Fibroblast of villous mesenchyme (primary cell): ENCODE data around the gene VSNL1. TPM values are rescaled to one million over a fixed set of nuclear protein-coding genes. Genes with fewer than 3 reads are reported as not detected.

Experiments used
- DNase-seq: peaks from one replicate; pipeline ENCODE4 v3.0.0-alpha.2; 2010; ENCODE audit warnings: low read depth
- H3K4me3 ChIP-seq: 2 replicates; pipeline ENCODE4 v1.5.1; 2011; ENCODE audit warnings: low read depth, mild to moderate bottlenecking, low read length
- total RNA-seq: library from RNA; depleted of rRNA; stranded (reverse); fragments of >200 nt; gene quantifications from 2 replicates; pipeline ENCODE4 v1.2.3, GENCODE V29; 2012
- TF ChIP-seq, protein P1 (sequence below): IDR thresholded peaks from 2 replicates; pipeline ENCODE4 v1.5.1; 2012; ENCODE audit warnings: low read depth, mild to moderate bottlenecking, low read length; ENCODE audit not compliant: insufficient read depth

Gene VSNL1
- total RNA-seq, 1 donor = 0.86 TPM

DNA sequence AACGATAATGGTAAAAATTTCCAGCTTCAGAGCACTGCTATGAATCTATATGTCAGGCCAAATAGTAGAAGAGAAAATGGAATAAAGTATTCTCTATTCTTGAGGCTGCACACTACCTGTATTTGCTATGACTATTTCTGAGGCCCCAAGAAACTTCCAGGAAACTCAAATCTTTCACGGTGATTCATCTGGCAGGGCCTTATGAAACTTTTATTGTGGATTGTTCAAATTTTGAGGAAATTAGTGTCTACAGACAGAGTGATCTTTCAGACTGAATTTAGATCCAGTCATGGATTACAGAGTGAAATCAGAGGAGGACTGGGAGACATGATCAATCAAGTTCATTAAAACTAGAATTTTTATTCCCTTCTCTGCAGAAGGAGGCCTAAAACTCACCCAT is 4.1 kb upstream of the VSNL1 start:
- TF ChIP-seq, protein P1, sequence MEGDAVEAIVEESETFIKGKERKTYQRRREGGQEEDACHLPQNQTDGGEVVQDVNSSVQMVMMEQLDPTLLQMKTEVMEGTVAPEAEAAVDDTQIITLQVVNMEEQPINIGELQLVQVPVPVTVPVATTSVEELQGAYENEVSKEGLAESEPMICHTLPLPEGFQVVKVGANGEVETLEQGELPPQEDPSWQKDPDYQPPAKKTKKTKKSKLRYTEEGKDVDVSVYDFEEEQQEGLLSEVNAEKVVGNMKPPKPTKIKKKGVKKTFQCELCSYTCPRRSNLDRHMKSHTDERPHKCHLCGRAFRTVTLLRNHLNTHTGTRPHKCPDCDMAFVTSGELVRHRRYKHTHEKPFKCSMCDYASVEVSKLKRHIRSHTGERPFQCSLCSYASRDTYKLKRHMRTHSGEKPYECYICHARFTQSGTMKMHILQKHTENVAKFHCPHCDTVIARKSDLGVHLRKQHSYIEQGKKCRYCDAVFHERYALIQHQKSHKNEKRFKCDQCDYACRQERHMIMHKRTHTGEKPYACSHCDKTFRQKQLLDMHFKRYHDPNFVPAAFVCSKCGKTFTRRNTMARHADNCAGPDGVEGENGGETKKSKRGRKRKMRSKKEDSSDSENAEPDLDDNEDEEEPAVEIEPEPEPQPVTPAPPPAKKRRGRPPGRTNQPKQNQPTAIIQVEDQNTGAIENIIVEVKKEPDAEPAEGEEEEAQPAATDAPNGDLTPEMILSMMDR = no peak
- no peak for DNase-seq

GRCh38 chr2:17538022-17538843 is 2.3 kb upstream of the VSNL1 start:
- TF ChIP-seq, protein P1 = no peak
- peak overlapping the region; percentile 60 for H3K4me3 ChIP-seq
- DNase-seq = peak; percentile 35

More for the DNA sequence above, 4.1 kb upstream of the VSNL1 start:
- no peak overlapping the region for H3K4me3 ChIP-seq

DNA sequence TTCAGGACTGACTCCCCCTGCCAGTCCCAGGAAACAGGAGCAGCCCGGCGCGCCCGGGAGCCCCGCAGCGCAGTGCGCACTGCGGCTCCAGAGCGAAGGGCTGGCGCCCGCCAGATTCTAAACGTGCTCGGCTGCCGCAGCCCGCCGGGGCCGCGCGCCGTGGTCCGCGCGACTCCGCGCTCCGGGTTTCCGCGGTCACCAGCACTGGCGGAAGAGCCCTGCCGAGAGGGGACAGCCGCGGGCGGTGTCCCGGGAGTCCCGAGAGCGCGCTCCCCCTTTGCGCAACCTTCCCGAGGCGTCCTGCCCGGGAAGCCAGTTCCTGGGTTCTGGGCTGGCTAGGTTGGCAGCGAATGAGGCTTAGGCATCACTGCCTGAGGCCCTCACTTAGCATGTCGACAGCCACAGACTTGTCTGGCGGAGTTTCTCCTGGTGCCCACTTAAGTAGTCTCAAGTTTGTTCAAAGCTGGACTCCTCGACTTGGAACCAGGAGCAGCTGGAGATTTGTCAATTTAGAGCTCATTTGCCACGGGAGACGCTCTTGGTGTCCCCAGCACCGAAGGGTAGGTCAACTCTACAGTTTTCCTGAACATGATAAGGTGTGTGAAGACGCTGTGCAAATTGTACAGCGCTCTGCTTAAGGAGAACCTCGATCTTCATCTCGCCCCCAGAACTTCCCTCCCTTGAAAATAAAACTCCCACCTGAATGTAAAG is 1.5 kb upstream of the VSNL1 start:
- TF ChIP-seq, protein P1 = no peak
- peak overlapping the region; percentile 60 for H3K4me3 ChIP-seq
- DNase-seq = peak; percentile 52

GRCh38 chr2:17539611-17540092 is 844 bp upstream of the VSNL1 start:
- DNase-seq = peak; percentile 26
- TF ChIP-seq, protein P1 = no peak
- H3K4me3 ChIP-seq = peak overlapping the region; percentile 60

- H3K4me3 ChIP-seq = peak overlapping the region; percentile 58
- no peak for DNase-seq
- TF ChIP-seq, protein P1 = no peak
Measured at GRCh38 chr2:17540813-17541530, 476 bp downstream of the VSNL1 start.

DNA sequence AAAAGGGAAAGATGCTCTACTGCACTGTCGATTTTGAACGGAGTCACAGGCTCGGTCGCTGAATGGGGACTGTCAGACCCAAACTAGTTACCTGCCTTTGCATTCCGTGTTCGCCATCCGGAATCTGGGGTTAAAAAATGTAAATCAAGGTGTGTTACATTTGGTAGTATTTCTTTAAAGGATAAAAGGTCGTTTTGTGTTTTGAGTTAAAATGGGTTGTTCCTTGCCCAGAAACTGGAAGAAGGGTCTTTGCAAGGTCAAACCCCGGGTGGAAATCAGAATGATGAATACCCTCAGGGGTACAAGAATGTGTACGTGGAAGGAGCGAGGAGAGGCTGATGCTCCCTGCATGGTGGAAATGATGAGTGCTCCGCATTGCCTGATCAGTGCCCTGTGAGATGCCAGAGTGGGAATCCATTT is 1.0 kb downstream of the VSNL1 start:
- DNase-seq = no peak
- TF ChIP-seq, protein P1 = no peak
- no peak overlapping the region for H3K4me3 ChIP-seq
